Renal cortical epithelial cell (primary cell): ENCODE data around the gene TELO2. TPM values are rescaled to one million over a fixed set of nuclear protein-coding genes. Genes with fewer than 3 reads are reported as not detected.
"Not testable (repeated sequence)": the region's sequence is repeated elsewhere in the genome, so short reads cannot be mapped to it uniquely, and the experiment has no call there.

Experiments used
- DNase-seq: peaks from one replicate; pipeline ENCODE4 v3.0.0-alpha.2; 2011; ENCODE audit warnings: low read depth
- total RNA-seq: library from RNA; depleted of rRNA; stranded (reverse); fragments of >200 nt; gene quantifications from 2 replicates; pipeline ENCODE4 v1.2.3, GENCODE V29; 2014

Gene TELO2
- total RNA-seq, 1 donor from 2014 or later = 19.8 TPM

- no peak for DNase-seq
These were observed 17.5 kb upstream of the TELO2 start for GRCh38 chr16:1475552-1476114.

GRCh38 chr16:1477033-1477432, 16.1 kb upstream of the TELO2 start:
- no peak for DNase-seq

- DNase-seq = not testable (repeated sequence)
These were observed 14.2 kb upstream of the TELO2 start for GRCh38 chr16:1478937-1479336.

- no peak for DNase-seq
These were observed 11.0 kb upstream of the TELO2 start for GRCh38 chr16:1481906-1482835.

GRCh38 chr16:1485847-1486496, 7.2 kb upstream of the TELO2 start:
- no peak for DNase-seq

GRCh38 chr16:1486551-1487390, 6.4 kb upstream of the TELO2 start:
- DNase-seq = no peak

GRCh38 chr16:1487395-1488053, 5.6 kb upstream of the TELO2 start:
- no peak for DNase-seq

- no peak for DNase-seq
These were observed 5.0 kb upstream of the TELO2 start for GRCh38 chr16:1488054-1488601.

- no peak for DNase-seq
These were observed 4.5 kb upstream of the TELO2 start, which contains the start of gene PTX4 for GRCh38 chr16:1488619-1489018. Gene PTX4, minus strand, starts transcription at chr16:1488944. Its CDS starts 35 bp downstream, at chr16:1488909.

GRCh38 chr16:1489077-1489476, 4.1 kb upstream of the TELO2 start:
- no peak for DNase-seq

GRCh38 chr16:1491327-1491726, 1.8 kb upstream of the TELO2 start:
- no peak for DNase-seq

GRCh38 chr16:1492082-1492922, 858 bp upstream of the TELO2 start:
- DNase-seq = no peak

GRCh38 chr16:1493746-1494094, 560 bp downstream of the TELO2 start:
- no peak for DNase-seq

- DNase-seq = peak; percentile 8
These were observed 1.0 kb downstream of the TELO2 start for GRCh38 chr16:1494129-1494640.

- DNase-seq = no peak
These were observed 1.6 kb downstream of the TELO2 start for GRCh38 chr16:1494711-1495110.

GRCh38 chr16:1495211-1495888, 2.2 kb downstream of the TELO2 start:
- DNase-seq = no peak

GRCh38 chr16:1495889-1496262, 2.7 kb downstream of the TELO2 start:
- DNase-seq = no peak

- no peak for DNase-seq
These were observed 3.3 kb downstream of the TELO2 start for GRCh38 chr16:1496464-1496863.

- DNase-seq = no peak
These were observed 3.9 kb downstream of the TELO2 start for GRCh38 chr16:1497014-1497598.
